Measurements from ENCODE around the gene ERCC6.
A peak's percentile ranks its signal among the peaks of the same experiment; 100 is the strongest.

Gene ERCC6

DNA sequence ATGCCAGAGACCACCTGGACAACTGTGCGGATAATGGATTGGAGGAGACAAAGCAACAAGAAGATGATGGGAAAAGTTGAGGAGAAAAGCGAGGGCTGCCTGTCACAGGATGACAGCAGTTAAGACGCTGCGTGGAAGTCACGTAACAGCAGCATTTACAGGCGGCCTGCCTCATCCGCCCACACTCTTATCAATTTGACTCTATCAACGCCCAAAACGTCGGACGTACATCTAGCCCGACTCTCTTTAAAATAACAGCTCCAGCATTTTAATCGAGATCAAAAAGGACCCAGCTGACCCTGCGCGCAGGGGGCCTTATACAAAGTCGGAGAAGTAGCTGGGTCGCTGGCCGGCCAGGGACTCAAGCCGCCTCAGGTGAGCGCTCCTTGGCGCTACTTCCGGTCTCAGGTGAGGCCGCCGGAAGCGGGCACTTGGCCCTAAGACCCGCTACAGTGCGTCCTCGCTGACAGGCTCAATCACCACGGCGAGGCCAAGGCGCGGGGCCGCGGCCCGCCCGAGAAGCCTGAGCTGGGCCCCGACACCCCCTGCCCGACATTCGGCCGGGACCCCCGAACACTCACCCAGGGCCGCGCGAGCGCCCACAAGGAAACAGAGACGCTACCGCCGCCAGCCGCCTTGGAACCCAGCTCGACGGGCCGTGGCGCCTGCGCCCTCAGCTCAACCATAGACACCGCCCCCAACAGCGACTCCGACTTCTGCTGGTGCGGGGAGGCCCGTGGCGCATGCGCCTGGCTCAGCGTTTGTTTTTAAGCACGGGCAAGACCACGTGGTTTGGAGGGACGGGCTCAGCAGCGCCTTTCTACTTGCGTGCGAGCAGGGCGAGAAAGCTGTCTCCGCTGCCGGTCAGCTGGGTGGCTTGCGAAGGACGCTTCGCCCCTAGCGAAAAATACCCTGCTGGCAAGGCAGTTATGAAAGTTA, at the start of gene ERCC6:
TSS of gene ERCC6 (minus strand) at position 741 of the 939 bp plus-strand sequence.
- peak within 1 kb of the TSS; percentile 99 for H3K4me2 ChIP-seq (ENCODE audit: low read length)

GRCh38 chr10:49587981-49588380, 49.1 kb upstream of the ERCC6 start:
- H3K9me3 ChIP-seq (ENCODE audit: insufficient read depth, low read length), result no peaks in the 10 kb centered on the region
- H3K79me2 ChIP-seq (ENCODE audit: low read length), result no peaks in the 10 kb centered on the region
- H2AFZ ChIP-seq (ENCODE audit: low read depth, low read length), result no peak overlapping the region
- H3K9ac ChIP-seq (ENCODE audit: low read length), result no peak overlapping the region
- no peaks in the 10 kb centered on the region for H4K20me1 ChIP-seq (ENCODE audit: insufficient read depth, low read length)
- no peaks in the 10 kb centered on the region for H3K36me3 ChIP-seq (replicated peaks; ENCODE audit: low read depth, low read length)
- H3K4me2 ChIP-seq (ENCODE audit: low read length), result no peak overlapping the region
- no peak overlapping the region for H3K27ac ChIP-seq (ENCODE audit: low read length)
- TF ChIP-seq EZH2phosphoT487 (IDR thresholded peaks at IDR 0.05; ENCODE audit: low read depth) (no peak), CTCF (IDR thresholded peaks at IDR 0.05; ENCODE audit: low read depth, low read length) (no peak)
- H3K4me1 ChIP-seq (ENCODE audit: low read length), result no peaks in the 10 kb centered on the region
- H3K4me3 ChIP-seq (ENCODE audit: low read length), result no peak overlapping the region
- H3K27me3 ChIP-seq (ENCODE audit: low read depth, low read length), result no peaks in the 10 kb centered on the region

More for the DNA sequence above, at the start of gene ERCC6:
- Histone ChIP-seq H4K20me1 (ENCODE audit: insufficient read depth, low read length) (no peaks in the 10 kb centered on the region), H2AFZ (ENCODE audit: low read depth, low read length) (peak within 1 kb of the TSS; percentile 86), H3K36me3 (replicated peaks; ENCODE audit: low read depth, low read length) (no peaks in the 10 kb centered on the region), H3K4me3 (ENCODE audit: low read length) (peak within 1 kb of the TSS; percentile 99), H3K79me2 (ENCODE audit: low read length) (peaks cover 36% of the 10 kb centered on the region), H3K27ac (ENCODE audit: low read length) (peak within 1 kb of the TSS; percentile 72), H3K9ac (ENCODE audit: low read length) (peak within 1 kb of the TSS; percentile 78), H3K27me3 (ENCODE audit: low read depth, low read length) (no peaks in the 10 kb centered on the region), H3K9me3 (ENCODE audit: insufficient read depth, low read length) (no peaks in the 10 kb centered on the region), H3K4me1 (ENCODE audit: low read length) (peaks cover 41% of the 10 kb centered on the region)
- TF ChIP-seq CTCF (IDR thresholded peaks at IDR 0.05; ENCODE audit: low read depth, low read length) (no peak), EZH2phosphoT487 (IDR thresholded peaks at IDR 0.05; ENCODE audit: low read depth) (no peak)

- Histone ChIP-seq H4K20me1 (ENCODE audit: insufficient read depth, low read length) (no peaks in the 10 kb centered on the region), H3K9ac (ENCODE audit: low read length) (no peak overlapping the region), H3K9me3 (ENCODE audit: insufficient read depth, low read length) (no peaks in the 10 kb centered on the region), H3K27me3 (ENCODE audit: low read depth, low read length) (no peaks in the 10 kb centered on the region), H3K4me2 (ENCODE audit: low read length) (no peak overlapping the region), H2AFZ (ENCODE audit: low read depth, low read length) (no peak overlapping the region), H3K79me2 (ENCODE audit: low read length) (no peaks in the 10 kb centered on the region), H3K36me3 (replicated peaks; ENCODE audit: low read depth, low read length) (no peaks in the 10 kb centered on the region), H3K4me3 (ENCODE audit: low read length) (no peak overlapping the region), H3K4me1 (ENCODE audit: low read length) (no peaks in the 10 kb centered on the region), H3K27ac (ENCODE audit: low read length) (no peak overlapping the region)
- no peak for TF ChIP-seq CTCF (IDR thresholded peaks at IDR 0.05; ENCODE audit: low read depth, low read length)
- no peak for TF ChIP-seq EZH2phosphoT487 (IDR thresholded peaks at IDR 0.05; ENCODE audit: low read depth)
These were observed 46.5 kb upstream of the ERCC6 start for GRCh38 chr10:49585387-49585786.

DNA sequence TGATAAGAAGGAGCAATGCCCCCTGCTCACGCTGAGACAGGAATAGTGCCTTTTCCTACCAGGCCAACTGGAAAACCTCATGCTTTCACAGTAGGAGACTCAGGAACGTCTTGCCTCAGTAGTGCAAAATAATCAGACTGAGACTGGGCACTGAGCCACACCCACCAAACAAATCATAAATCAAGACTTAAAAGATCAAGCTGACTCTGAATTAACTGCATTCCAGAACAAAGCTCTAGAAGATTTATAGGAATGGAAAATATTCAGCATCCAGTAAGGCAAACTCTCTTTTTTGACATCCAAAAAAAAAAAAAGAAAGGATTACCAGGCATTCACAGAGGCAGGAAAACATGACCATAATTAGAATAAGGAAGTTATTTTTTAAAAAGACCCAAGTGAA, 40.7 kb upstream of the ERCC6 start:
- Histone ChIP-seq H3K27ac (ENCODE audit: low read length) (no peak overlapping the region), H2AFZ (ENCODE audit: low read depth, low read length) (no peak overlapping the region), H3K4me1 (ENCODE audit: low read length) (no peaks in the 10 kb centered on the region), H3K4me2 (ENCODE audit: low read length) (no peak overlapping the region), H3K36me3 (replicated peaks; ENCODE audit: low read depth, low read length) (no peaks in the 10 kb centered on the region), H3K79me2 (ENCODE audit: low read length) (no peaks in the 10 kb centered on the region), H3K9ac (ENCODE audit: low read length) (no peak overlapping the region), H3K9me3 (ENCODE audit: insufficient read depth, low read length) (no peaks in the 10 kb centered on the region), H3K27me3 (ENCODE audit: low read depth, low read length) (no peaks in the 10 kb centered on the region), H4K20me1 (ENCODE audit: insufficient read depth, low read length) (no peaks in the 10 kb centered on the region), H3K4me3 (ENCODE audit: low read length) (no peak overlapping the region)
- TF ChIP-seq EZH2phosphoT487 (IDR thresholded peaks at IDR 0.05; ENCODE audit: low read depth) (no peak), CTCF (IDR thresholded peaks at IDR 0.05; ENCODE audit: low read depth, low read length) (no peak)

All from OCI-LY3 (cell line).